GM12878 (cell line): ENCODE measurements around the gene MAD2L2. TPM values are rescaled to one million over a fixed set of nuclear protein-coding genes. Genes with fewer than 3 reads are reported as not detected.

Experiments
- ATAC-seq: fragments of 200-7000 bp; cut with Tn5 transposase; 3 replicates; pipeline ENCODE4 v1.9.1; 2020; ENCODE audit warnings: mild to moderate bottlenecking, moderate library complexity
- BruUV-seq: library from RNA; stranded (reverse); fragments of 400-500 nt; replicated peaks from 2 replicates; lab custom pipeline; 2021; lab: Mats Ljungman, UMichigan
- CTCF ChIA-PET: fragments of 300-600 bp; sonication (Branson Sonifier 250); formaldehyde crosslinking; extraction: SDS; loops from one replicate; lab custom pipeline; 2021; ENCODE audit warnings: inconsistent platforms; lab: Yijun Ruan, JAX
- POLR2A ChIA-PET: fragments of 350-600 bp; formaldehyde crosslinking; extraction: SDS; loops from one replicate; lab custom pipeline; 2021; ENCODE audit warnings: inconsistent platforms; lab: Charles Lee
- RAD21 ChIA-PET: fragments of 300-600 bp; sonication (Branson Sonifier 250); formaldehyde crosslinking; loops from one replicate; lab custom pipeline; 2023; ENCODE audit warnings: antibody characterized with exemption; ENCODE audit not compliant: unreplicated experiment; lab: Charles Lee
- SMC1A ChIA-PET: fragments of 300-600 bp; sonication (Branson Sonifier 250); formaldehyde crosslinking; loops from one replicate; lab custom pipeline; 2023; ENCODE audit not compliant: unreplicated experiment, uncharacterized antibody; lab: Charles Lee
- DNase-seq: peaks from one replicate; pipeline ENCODE4 v3.0.0-alpha.2; 2011; ENCODE audit warnings: low read depth, low spot score
- FAIRE-seq: peaks from 3 replicates; lab custom pipeline; 2011; peaks lifted over from hg19 to GRCh38; lab: Jason Lieb, UNC
- H2AFZ ChIP-seq: 2 replicates; pipeline ENCODE4 v1.6.0; 2011; ENCODE audit warnings: low read depth, low read length, control low read depth; ENCODE audit not compliant: control insufficient read depth
- H3K27ac ChIP-seq: 2 replicates; pipeline ENCODE4 v1.5.1; 2011; ENCODE audit warnings: control low read depth; ENCODE audit not compliant: control insufficient read depth, insufficient read depth
- H3K27me3 ChIP-seq, 2 experiments: replicated peaks in 1 of 2; 2 replicates each; pipeline versions ENCODE4 v1.6.0 to v1.6.1; 2011; ENCODE audit warnings: low read length in 1 of 2; ENCODE audit not compliant: control insufficient read depth in 2 of 2, insufficient read depth in 2 of 2
- H3K36me3 ChIP-seq, 2 experiments: 2 replicates each; pipeline ENCODE4 v1.5.1; 2011; ENCODE audit warnings: low read length in 1 of 2; ENCODE audit not compliant: control insufficient read depth in 2 of 2, insufficient read depth in 2 of 2
- H3K4me1 ChIP-seq: 2 replicates; pipeline ENCODE4 v1.6.1; 2011; ENCODE audit warnings: mild to moderate bottlenecking, low read length, moderate library complexity, mixed read lengths; ENCODE audit not compliant: control insufficient read depth, insufficient read depth
- H3K4me2 ChIP-seq: 2 replicates; pipeline ENCODE4 v1.6.0; 2011; ENCODE audit warnings: control low read depth; ENCODE audit not compliant: control insufficient read depth, insufficient read depth
- H3K4me3 ChIP-seq: fragments of 200-600 bp; sonication (generic); 2 replicates; pipeline ENCODE4 v1.5.1; 2016
- H3K79me2 ChIP-seq: 2 replicates; pipeline ENCODE4 v1.6.0; 2011; ENCODE audit warnings: low read length; ENCODE audit not compliant: control insufficient read depth, insufficient read depth
- H3K9ac ChIP-seq: 2 replicates; pipeline ENCODE4 v1.8.0; 2011; ENCODE audit warnings: low read length, control low read depth, mixed read lengths; ENCODE audit not compliant: control insufficient read depth, insufficient read depth
- H3K9me3 ChIP-seq: replicated peaks from 3 replicates; pipeline ENCODE4 v1.5.1; 2011; ENCODE audit warnings: mild to moderate bottlenecking, low read length; ENCODE audit not compliant: control insufficient read depth, insufficient read depth
- H4K20me1 ChIP-seq: 2 replicates; pipeline ENCODE4 v1.6.0; 2011; ENCODE audit not compliant: control insufficient read depth, insufficient read depth
- BCLAF1 ChIP-seq: fragments of 450-650 bp; IDR thresholded peaks from 2 replicates; pipeline ENCODE4 v1.6.1; 2017; ENCODE audit warnings: antibody characterized with exemption, mild to moderate bottlenecking, moderate library complexity
- MLLT1 ChIP-seq: fragments of 450-650 bp; IDR thresholded peaks from 2 replicates; pipeline ENCODE4 v1.6.1; 2016; ENCODE audit warnings: mild to moderate bottlenecking
- REST ChIP-seq: IDR thresholded peaks from 2 replicates; pipeline ENCODE4 v1.6.1; 2012; ENCODE audit warnings: mild to moderate bottlenecking, low read depth, low read length
- SP1 ChIP-seq: IDR thresholded peaks from one replicate; pipeline ENCODE4 v1.6.1; 2011; ENCODE audit warnings: low read depth, low read length
- ZSCAN29 ChIP-seq: fragments of 450-650 bp; IDR thresholded peaks from 2 replicates; pipeline ENCODE4 v1.6.1; 2017; ENCODE audit warnings: mild to moderate bottlenecking, moderate library complexity
- WGBS: methylation state at CpG from one replicate; pipeline ENCODE4 v1.1.6; 2016; ENCODE audit warnings: low lambda C conversion rate; ENCODE audit not compliant: insufficient replicate concordance, insufficient coverage; ENCODE audit errors: missing lambda C conversion rate; 5-methylcytosine and 5-hydroxymethylcytosine counted together
- in situ Hi-C: fragments of 300-500 bp; cut with MboI; formaldehyde crosslinking; loops from 9 replicates; pipeline ENCODE4 v1.14.3; 2018; ENCODE audit warnings: mixed read lengths
- intact Hi-C: fragments of 100-400 bp; cut with micrococcal nuclease; formaldehyde crosslinking; loops from one replicate; pipeline ENCODE4 v1.14.2; 2022; ENCODE audit not compliant: unreplicated experiment
- polyA plus RNA-seq, 11 experiments: library from polyadenylated mRNA; depleted of rRNA in 4 of 11; unstranded in 6 of 11; stranded (reverse) in 5 of 11; fragments of >200 nt; fragmentation: Nextera tagmentation in 4 of 11; fragmentation: Illumina TruSeq in 1 of 11; extraction: Ambion mirVana in 4 of 11; extraction: Trizol in 1 of 11; gene quantifications; 1 replicate in 1 of 11; 2 replicates in 10 of 11; pipeline versions ENCODE4 v1.2.1 to v1.2.3, GENCODE V29; 2011 to 2016; ENCODE audit warnings: inconsistent platforms in 2 of 11, missing spikeins in 2 of 11, low read depth in 1 of 11
- total RNA-seq, 4 experiments: library from RNA; depleted of rRNA in 3 of 4; stranded (reverse); fragments of >200 nt in 3 of 4; fragmentation: Illumina TruSeq in 1 of 4; extraction: Trizol in 1 of 4; gene quantifications; 2 replicates each; pipeline versions ENCODE4 v1.2.1 to v1.2.3, GENCODE V29; 2013 to 2021
- TF ChIP-seq, protein P1 (sequence below): fragments of 450-650 bp; IDR thresholded peaks from 2 replicates; pipeline ENCODE4 v1.6.1; 2017; ENCODE audit warnings: borderline replicate concordance

The MAD2L2 gene
- total and polyA plus RNA-seq, 10 of the 15 experiments (the other 5 are each of a cell fraction or from before 2014, with no cell fraction given) = 3.5 to 95.0 (median 53.2) TPM

DNA sequence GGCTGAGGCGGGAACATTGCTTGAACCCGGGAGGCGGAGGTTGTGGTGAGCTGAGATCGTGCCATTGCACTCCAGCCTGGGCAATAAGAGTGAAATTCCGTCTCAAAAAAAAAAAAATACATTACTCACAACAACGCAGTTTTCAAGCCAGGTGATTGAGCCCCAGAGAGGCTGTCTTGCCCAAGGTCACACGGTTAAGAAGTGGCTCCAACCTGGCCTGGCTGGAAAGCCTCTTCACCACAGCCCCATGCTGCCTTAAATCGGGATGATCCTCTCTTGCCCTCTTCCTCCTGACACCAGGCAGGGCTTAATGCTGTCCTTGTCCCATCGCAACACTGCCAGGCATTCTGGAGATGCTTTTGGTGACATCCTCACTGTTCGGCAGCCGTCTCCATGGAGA lies 32.1 kb upstream of the MAD2L2 start:
- ATAC-seq = no peak
- WGBS = 58% methylated on average over 11 of the region's 11 CpGs
- Histone ChIP-seq H4K20me1 (no peaks in the 10 kb centered on the region), H3K4me1 (no peaks in the 10 kb centered on the region), H3K9me3 (no peaks in the 10 kb centered on the region), H3K4me2 (no peak overlapping the region), H3K27ac (no peak overlapping the region), H3K27me3 (no peaks in the 10 kb centered on the region), H2AFZ (no peak overlapping the region), H3K4me3 (no peak overlapping the region), H3K9ac (no peak overlapping the region), H3K79me2 (no peaks in the 10 kb centered on the region), H3K36me3 (no peaks in the 10 kb centered on the region)
- in situ Hi-C loops (no loop called here), intact Hi-C loops (no loop called here)
- CTCF ChIA-PET = interaction anchor here (1.1 kb wide), 1 partner anchor 69 kb away, joined by 6 read pairs; no protein-coding TSS in a partner anchor
- FAIRE-seq = no peak
- BruUV-seq = no TSS peak
- SMC1A ChIA-PET = no interaction called here
- POLR2A ChIA-PET = interaction anchor here (0.7 kb wide), 1 partner anchor 1608 kb away, joined by 3 read pairs; no protein-coding TSS in a partner anchor
- RAD21 ChIA-PET = interaction anchor here (0.7 kb wide), 1 partner anchor 63 kb away, joined by 3 read pairs; no protein-coding TSS in a partner anchor
- no peak for DNase-seq
- TF ChIP-seq MLLT1 = no peak
- TF ChIP-seq, protein P1, sequence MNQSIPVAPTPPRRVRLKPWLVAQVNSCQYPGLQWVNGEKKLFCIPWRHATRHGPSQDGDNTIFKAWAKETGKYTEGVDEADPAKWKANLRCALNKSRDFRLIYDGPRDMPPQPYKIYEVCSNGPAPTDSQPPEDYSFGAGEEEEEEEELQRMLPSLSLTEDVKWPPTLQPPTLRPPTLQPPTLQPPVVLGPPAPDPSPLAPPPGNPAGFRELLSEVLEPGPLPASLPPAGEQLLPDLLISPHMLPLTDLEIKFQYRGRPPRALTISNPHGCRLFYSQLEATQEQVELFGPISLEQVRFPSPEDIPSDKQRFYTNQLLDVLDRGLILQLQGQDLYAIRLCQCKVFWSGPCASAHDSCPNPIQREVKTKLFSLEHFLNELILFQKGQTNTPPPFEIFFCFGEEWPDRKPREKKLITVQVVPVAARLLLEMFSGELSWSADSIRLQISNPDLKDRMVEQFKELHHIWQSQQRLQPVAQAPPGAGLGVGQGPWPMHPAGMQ = no peak
- no peak for TF ChIP-seq SP1
- TF ChIP-seq ZSCAN29 = no peak
- no peak for TF ChIP-seq BCLAF1
- no peak for TF ChIP-seq REST
